Measurements from ENCODE around the gene SLC24A4. TPM values are rescaled to one million over a fixed set of nuclear protein-coding genes. Genes with fewer than 3 reads are reported as not detected.

SLC24A4 gene
- total RNA-seq, 4 donors from 2014 or later: 0.08 to 0.37 (median 0.22) TPM

DNA sequence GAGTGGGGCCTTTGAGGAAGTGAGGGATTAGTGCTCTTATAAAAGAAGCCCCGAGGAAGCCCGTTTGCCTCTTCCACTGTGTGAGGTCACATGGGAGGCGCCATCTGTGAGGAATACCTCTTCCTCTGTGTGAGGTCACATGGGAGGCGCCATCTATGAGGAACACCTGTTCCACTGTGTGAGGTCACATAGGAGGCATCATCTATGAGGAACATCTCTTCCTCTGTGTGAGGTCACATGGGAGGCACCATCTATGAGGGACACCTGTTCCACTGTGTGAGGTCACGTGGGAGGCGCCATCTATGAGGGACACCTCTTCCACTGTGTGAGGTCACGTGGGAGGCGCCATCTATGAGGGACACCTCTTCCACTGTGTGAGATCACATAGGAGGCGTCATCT lies 69.7 kb downstream of the SLC24A4 start:
- no peak overlapping the region for H3K4me3 ChIP-seq (ENCODE audit: low read depth, poor library complexity, severe bottlenecking)
- DNase-seq (ENCODE audit: low spot score in 2 of 2): no peak
- intact Hi-C loops (cut with DNase I; ENCODE audit: low total_unique reads): no loop called here
- TF ChIP-seq POLR2A (IDR thresholded peaks at IDR 0.05): no peak
- TF ChIP-seq, protein P1, sequence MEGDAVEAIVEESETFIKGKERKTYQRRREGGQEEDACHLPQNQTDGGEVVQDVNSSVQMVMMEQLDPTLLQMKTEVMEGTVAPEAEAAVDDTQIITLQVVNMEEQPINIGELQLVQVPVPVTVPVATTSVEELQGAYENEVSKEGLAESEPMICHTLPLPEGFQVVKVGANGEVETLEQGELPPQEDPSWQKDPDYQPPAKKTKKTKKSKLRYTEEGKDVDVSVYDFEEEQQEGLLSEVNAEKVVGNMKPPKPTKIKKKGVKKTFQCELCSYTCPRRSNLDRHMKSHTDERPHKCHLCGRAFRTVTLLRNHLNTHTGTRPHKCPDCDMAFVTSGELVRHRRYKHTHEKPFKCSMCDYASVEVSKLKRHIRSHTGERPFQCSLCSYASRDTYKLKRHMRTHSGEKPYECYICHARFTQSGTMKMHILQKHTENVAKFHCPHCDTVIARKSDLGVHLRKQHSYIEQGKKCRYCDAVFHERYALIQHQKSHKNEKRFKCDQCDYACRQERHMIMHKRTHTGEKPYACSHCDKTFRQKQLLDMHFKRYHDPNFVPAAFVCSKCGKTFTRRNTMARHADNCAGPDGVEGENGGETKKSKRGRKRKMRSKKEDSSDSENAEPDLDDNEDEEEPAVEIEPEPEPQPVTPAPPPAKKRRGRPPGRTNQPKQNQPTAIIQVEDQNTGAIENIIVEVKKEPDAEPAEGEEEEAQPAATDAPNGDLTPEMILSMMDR (IDR thresholded peaks at IDR 0.05): no peak
- WGBS, 2 donors: 74 to 91% methylated on average over 9 of the region's 9 CpGs

GRCh38 chr14:92397150-92397952 lies 74.4 kb downstream of the SLC24A4 start:
- H3K4me3 ChIP-seq (ENCODE audit: low read depth, poor library complexity, severe bottlenecking): no peak overlapping the region
- intact Hi-C loops (cut with DNase I; ENCODE audit: low total_unique reads): no loop called here
- no peak for DNase-seq (ENCODE audit: low spot score in 2 of 2)
- 37 to 39% methylated on average over 9 of the region's 9 CpGs for WGBS, 2 donors
- TF ChIP-seq, protein P1 (IDR thresholded peaks at IDR 0.05): no peak
- no peak for TF ChIP-seq POLR2A (IDR thresholded peaks at IDR 0.05)

DNA sequence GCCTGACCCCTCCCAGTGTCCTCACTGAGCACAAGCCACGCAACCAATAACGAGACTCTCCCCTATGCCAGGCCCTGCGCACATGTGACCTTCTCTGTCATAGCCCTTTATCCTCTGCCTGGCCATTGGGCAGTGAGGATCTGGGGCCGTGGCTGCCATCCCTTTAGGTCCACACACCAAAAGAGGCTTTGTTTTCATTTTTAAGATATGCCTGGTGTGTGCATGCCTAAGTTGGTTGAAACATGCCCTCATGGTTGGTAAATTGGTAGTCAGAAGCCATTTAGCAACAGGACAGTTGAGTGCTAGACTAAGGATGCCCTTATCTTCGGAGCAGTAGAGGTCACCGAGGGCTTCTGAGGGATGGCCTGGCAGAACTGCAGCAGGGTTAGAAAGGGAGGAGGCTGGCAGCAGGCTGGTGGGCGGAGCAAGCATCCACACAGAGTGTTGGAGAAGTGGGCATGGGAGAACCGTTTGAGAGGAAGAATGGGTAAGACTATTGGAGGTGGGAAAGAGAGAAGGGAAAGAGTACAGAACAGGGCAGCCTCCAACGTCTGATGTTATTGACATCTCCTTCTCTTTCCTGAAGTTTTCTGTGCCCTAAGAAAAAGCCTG lies 75.1 kb downstream of the SLC24A4 start:
- intact Hi-C loops (cut with DNase I; ENCODE audit: low total_unique reads): no loop called here
- H3K4me3 ChIP-seq (ENCODE audit: low read depth, poor library complexity, severe bottlenecking): no peak overlapping the region
- 61 to 64% methylated on average over 9 of the region's 9 CpGs for WGBS, 2 donors
- DNase-seq (ENCODE audit: low spot score in 2 of 2): no peak
- TF ChIP-seq, protein P1 (IDR thresholded peaks at IDR 0.05): no peak
- no peak for TF ChIP-seq POLR2A (IDR thresholded peaks at IDR 0.05)

- WGBS, 2 donors: 67 to 72% methylated on average over 7 of the region's 7 CpGs
- intact Hi-C loops (cut with DNase I; ENCODE audit: low total_unique reads): no loop called here
- TF ChIP-seq POLR2A (IDR thresholded peaks at IDR 0.05): no peak
- TF ChIP-seq, protein P1 (IDR thresholded peaks at IDR 0.05): no peak
- no peak overlapping the region for H3K4me3 ChIP-seq (ENCODE audit: low read depth, poor library complexity, severe bottlenecking)
- DNase-seq (ENCODE audit: low spot score in 2 of 2): no peak
Measured at GRCh38 chr14:92398888-92399636, 76.1 kb downstream of the SLC24A4 start.

- 64 to 66% methylated on average over 7 of the region's 7 CpGs for WGBS, 2 donors
- intact Hi-C loops (cut with DNase I; ENCODE audit: low total_unique reads): no loop called here
- H3K4me3 ChIP-seq (ENCODE audit: low read depth, poor library complexity, severe bottlenecking): no peak overlapping the region
- TF ChIP-seq, protein P1 (IDR thresholded peaks at IDR 0.05): no peak
- TF ChIP-seq POLR2A (IDR thresholded peaks at IDR 0.05): no peak
- no peak for DNase-seq (ENCODE audit: low spot score in 2 of 2)
Measured at GRCh38 chr14:92400579-92401444, 77.8 kb downstream of the SLC24A4 start.
